SK-N-SH (cell line): Measurements from ENCODE around the gene ERGIC1. TPM values are rescaled to one million over a fixed set of nuclear protein-coding genes. Genes with fewer than 3 reads are reported as not detected.

ENCODE experiments used
- CTCF ChIA-PET: fragments of 300-600, 350-600 bp; formaldehyde crosslinking; extraction: SDS; loops from one replicate; lab custom pipeline; 2021; lab: Yijun Ruan, JAX
- POLR2A ChIA-PET: fragments of 350-600 bp; sonication (Branson Sonifier 250); formaldehyde crosslinking; extraction: SDS; loops from one replicate; lab custom pipeline; 2020; ENCODE audit warnings: antibody characterized with exemption, inconsistent platforms; lab: Yijun Ruan, JAX
- DNase-seq: peaks from one replicate; pipeline ENCODE4 v3.0.0; 2012
- H2AFZ ChIP-seq: fragments of 200-600 bp; sonication (generic); 2 replicates; pipeline ENCODE4 v1.8.1; 2016; ENCODE audit warnings: antibody characterized with exemption, mild to moderate bottlenecking, low read depth
- H3F3A ChIP-seq: fragments of 200-600 bp; sonication (generic); replicated peaks from 2 replicates; pipeline ENCODE3; 2016; ENCODE audit warnings: antibody characterized with exemption, mild to moderate bottlenecking; ENCODE audit not compliant: insufficient read depth
- H3K27ac ChIP-seq, 2 experiments: fragments of 200-500 bp in 1 of 2; fragments of 200-600 bp in 1 of 2; sonication (Bioruptor generic) in 1 of 2; sonication (generic), shearing (Covaris generic) in 1 of 2; 2 replicates each; pipeline versions ENCODE4 v1.5.1 to v1.6.1; 2014 to 2016; ENCODE audit warnings: low read depth in 2 of 2, inconsistent platforms in 1 of 2, low read length in 1 of 2, mild to moderate bottlenecking in 1 of 2, mixed read lengths in 1 of 2
- H3K27me3 ChIP-seq: fragments of 200-600 bp; sonication (generic), shearing (Covaris generic); 2 replicates; pipeline ENCODE4 v1.6.1; 2016; ENCODE audit warnings: mixed run types; ENCODE audit not compliant: insufficient read depth
- H3K36me3 ChIP-seq, 2 experiments: fragments of 200-500 bp in 1 of 2; fragments of 200-600 bp in 1 of 2; sonication (Bioruptor generic) in 1 of 2; sonication (generic) in 1 of 2; replicated peaks in 1 of 2; 2 replicates each; pipeline versions ENCODE3 to v1.5.1; 2014 to 2016; ENCODE audit warnings: low read length in 1 of 2, mild to moderate bottlenecking in 1 of 2; ENCODE audit not compliant: insufficient read depth in 2 of 2, control insufficient read depth in 1 of 2
- H3K4me1 ChIP-seq, 2 experiments: fragments of 200-500 bp in 1 of 2; fragments of 200-600 bp in 1 of 2; sonication (Bioruptor generic) in 1 of 2; sonication (generic), shearing (Covaris generic) in 1 of 2; 2 replicates each; pipeline versions ENCODE4 v1.5.1 to v1.6.1; 2014 to 2016; ENCODE audit warnings: low read depth in 1 of 2, low read length in 1 of 2, mixed run types in 1 of 2; ENCODE audit not compliant: insufficient read depth in 2 of 2, control insufficient read depth in 1 of 2
- H3K4me2 ChIP-seq: fragments of 200-600 bp; sonication (generic), shearing (Covaris generic); 2 replicates; pipeline ENCODE4 v1.6.1; 2017; ENCODE audit warnings: mixed run types
- H3K4me3 ChIP-seq, 2 experiments: fragments of 200-500 bp in 1 of 2; fragments of 200-600 bp in 1 of 2; sonication (Bioruptor generic) in 1 of 2; sonication (generic), shearing (Covaris generic) in 1 of 2; 2 replicates each; pipeline versions ENCODE4 v1.5.1 to v1.8.1; 2014 to 2016; ENCODE audit warnings: low read depth in 2 of 2, inconsistent platforms in 1 of 2, low read length in 1 of 2, mild to moderate bottlenecking in 1 of 2, mixed read lengths in 1 of 2, moderate library complexity in 1 of 2
- H3K79me2 ChIP-seq: fragments of 200-600 bp; sonication (generic); 2 replicates; pipeline ENCODE4 v1.8.1; 2017; ENCODE audit warnings: mild to moderate bottlenecking; ENCODE audit not compliant: insufficient read depth
- H3K9ac ChIP-seq: fragments of 200-600 bp; sonication (generic); 2 replicates; pipeline ENCODE4 v1.6.1; 2017; ENCODE audit warnings: mixed run types
- H3K9me2 ChIP-seq: fragments of 200-600 bp; sonication (generic); 2 replicates; pipeline ENCODE4 v1.6.1; 2017; ENCODE audit warnings: mixed run types
- H3K9me3 ChIP-seq: fragments of 200-600 bp; sonication (generic); 2 replicates; pipeline ENCODE4 v1.6.1; 2017; ENCODE audit warnings: mixed run types, mild to moderate bottlenecking, moderate library complexity
- H4K20me1 ChIP-seq: fragments of 200-600 bp; sonication (generic); 2 replicates; pipeline ENCODE4 v1.6.1; 2017; ENCODE audit warnings: mild to moderate bottlenecking, mixed run types; ENCODE audit not compliant: insufficient read depth
- FOSL2 ChIP-seq: IDR thresholded peaks from 2 replicates; pipeline ENCODE4 v1.4.0; 2012; ENCODE audit warnings: low read depth, mild to moderate bottlenecking, moderate library complexity, borderline replicate concordance
- GABPA ChIP-seq: IDR thresholded peaks from 2 replicates; pipeline ENCODE4 v1.4.0; 2012; ENCODE audit warnings: low read depth, mild to moderate bottlenecking
- POLR2AphosphoS5 ChIP-seq: IDR thresholded peaks from 2 replicates; pipeline ENCODE4 v1.6.1; 2012; ENCODE audit warnings: low read depth, low read length
- WGBS: methylation state at CpG from one replicate; pipeline ENCODE4 v1.1.6; 2017; ENCODE audit warnings: low lambda C conversion rate; 5-methylcytosine and 5-hydroxymethylcytosine counted together
- polyA plus RNA-seq, 3 experiments: library from polyadenylated mRNA; depleted of rRNA; stranded (reverse); fragments of >200 nt; gene quantifications; 2 replicates each; pipeline ENCODE4 v1.2.3, GENCODE V29; 2012
- TF ChIP-seq, protein P1 (sequence below): IDR thresholded peaks from 2 replicates; pipeline ENCODE4 v1.6.1; 2012; ENCODE audit warnings: mild to moderate bottlenecking, low read depth, low read length, moderate library complexity
- TF ChIP-seq, protein P2 (sequence below): fragments of 200-600 bp; sonication (generic); IDR thresholded peaks from 2 replicates; pipeline ENCODE4 v1.6.1; 2017; ENCODE audit warnings: antibody characterized with exemption, mild to moderate bottlenecking, moderate library complexity
- TF ChIP-seq, protein P3 (sequence below): IDR thresholded peaks from 2 replicates; pipeline ENCODE4 v1.4.0; 2012; ENCODE audit warnings: low read depth, borderline replicate concordance
- TF ChIP-seq, protein P4 (sequence below): IDR thresholded peaks from 2 replicates; pipeline ENCODE4 v1.4.0; 2012; ENCODE audit warnings: low read depth, borderline replicate concordance

The ERGIC1 gene
- polyA plus RNA-seq, 1 of the 3 experiments (the other 2 are of a cell fraction) = 101 TPM

DNA sequence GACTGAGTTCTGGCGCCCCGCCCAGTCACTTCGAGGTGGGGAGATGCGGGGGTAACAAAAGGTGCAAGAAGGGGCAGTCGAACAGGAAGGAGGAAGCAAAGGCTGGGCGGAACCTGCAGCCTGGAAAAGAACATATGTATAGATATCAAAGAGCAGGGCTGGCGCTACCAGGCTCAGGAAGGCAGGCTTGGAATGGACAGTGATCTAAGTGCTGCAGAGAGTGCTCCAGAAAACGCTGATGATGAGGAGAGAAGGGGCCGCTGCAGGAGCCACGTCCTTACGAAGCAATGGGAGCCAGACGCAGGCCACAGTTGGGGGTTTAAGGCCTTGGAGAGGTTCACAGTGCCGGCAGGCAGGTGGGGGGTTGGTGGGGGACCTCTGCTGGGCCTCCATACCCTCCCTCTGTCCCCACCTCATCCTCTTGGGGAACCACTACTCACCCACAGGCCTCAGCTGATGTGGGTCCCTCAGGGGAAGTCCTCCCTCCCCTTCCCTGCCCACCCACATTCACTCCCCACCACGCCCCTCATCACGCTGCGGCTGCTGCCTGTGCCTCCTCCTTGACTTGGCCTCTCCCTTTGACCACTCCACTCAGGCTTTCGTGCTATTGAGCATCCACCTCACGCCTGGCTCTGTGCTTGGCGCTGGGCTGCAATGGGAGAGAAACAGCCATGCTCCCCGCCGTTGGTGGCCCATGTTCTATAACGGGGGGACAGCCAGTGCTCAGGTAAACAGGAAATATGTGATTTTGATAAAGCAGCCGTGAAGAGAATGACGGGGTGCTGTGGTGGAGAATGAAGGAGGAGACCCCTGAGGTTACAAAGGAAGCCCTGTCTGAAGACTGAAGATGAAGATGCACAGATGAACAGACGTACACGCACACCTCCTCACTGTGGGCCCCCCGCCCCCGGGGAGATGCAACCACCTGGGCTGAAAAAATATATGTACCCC, 84.6 kb downstream of the ERGIC1 start:
- Histone ChIP-seq H4K20me1 (no peaks in the 10 kb centered on the region), H3K9me2 (no peaks in the 10 kb centered on the region), H3F3A (peaks cover 12% of the 10 kb centered on the region), H3K27me3 (no peaks in the 10 kb centered on the region), H2AFZ (no peak overlapping the region), H3K79me2 (no peaks in the 10 kb centered on the region), H3K36me3 (peaks cover 34 to 35% of the 10 kb centered on the region in 2 experiments), H3K9me3 (no peaks in the 10 kb centered on the region), H3K27ac (peak overlapping the region in 1 of 2 experiments; percentile 91; a peak in 1 of 4 replicates), H3K4me1 (peaks cover 0 to 11% of the 10 kb centered on the region in 2 experiments; a peak in 2 of 4 replicates), H3K4me2 (no peak overlapping the region), H3K9ac (no peak overlapping the region), H3K4me3 (no peak overlapping the region)
- CTCF ChIA-PET = interaction anchor here (1.3 to 3.2 kb wide), 3 partner anchors 13 to 212 kb away, joined by 5 to 24 read pairs (median 5); no protein-coding TSS in a partner anchor
- no peak for DNase-seq
- WGBS = 96% methylated on average over 28 of the region's 28 CpGs
- POLR2A ChIA-PET = no interaction called here
- TF ChIP-seq FOSL2 (no peak), GABPA (no peak), POLR2AphosphoS5 (no peak)
- TF ChIP-seq, protein P1, sequence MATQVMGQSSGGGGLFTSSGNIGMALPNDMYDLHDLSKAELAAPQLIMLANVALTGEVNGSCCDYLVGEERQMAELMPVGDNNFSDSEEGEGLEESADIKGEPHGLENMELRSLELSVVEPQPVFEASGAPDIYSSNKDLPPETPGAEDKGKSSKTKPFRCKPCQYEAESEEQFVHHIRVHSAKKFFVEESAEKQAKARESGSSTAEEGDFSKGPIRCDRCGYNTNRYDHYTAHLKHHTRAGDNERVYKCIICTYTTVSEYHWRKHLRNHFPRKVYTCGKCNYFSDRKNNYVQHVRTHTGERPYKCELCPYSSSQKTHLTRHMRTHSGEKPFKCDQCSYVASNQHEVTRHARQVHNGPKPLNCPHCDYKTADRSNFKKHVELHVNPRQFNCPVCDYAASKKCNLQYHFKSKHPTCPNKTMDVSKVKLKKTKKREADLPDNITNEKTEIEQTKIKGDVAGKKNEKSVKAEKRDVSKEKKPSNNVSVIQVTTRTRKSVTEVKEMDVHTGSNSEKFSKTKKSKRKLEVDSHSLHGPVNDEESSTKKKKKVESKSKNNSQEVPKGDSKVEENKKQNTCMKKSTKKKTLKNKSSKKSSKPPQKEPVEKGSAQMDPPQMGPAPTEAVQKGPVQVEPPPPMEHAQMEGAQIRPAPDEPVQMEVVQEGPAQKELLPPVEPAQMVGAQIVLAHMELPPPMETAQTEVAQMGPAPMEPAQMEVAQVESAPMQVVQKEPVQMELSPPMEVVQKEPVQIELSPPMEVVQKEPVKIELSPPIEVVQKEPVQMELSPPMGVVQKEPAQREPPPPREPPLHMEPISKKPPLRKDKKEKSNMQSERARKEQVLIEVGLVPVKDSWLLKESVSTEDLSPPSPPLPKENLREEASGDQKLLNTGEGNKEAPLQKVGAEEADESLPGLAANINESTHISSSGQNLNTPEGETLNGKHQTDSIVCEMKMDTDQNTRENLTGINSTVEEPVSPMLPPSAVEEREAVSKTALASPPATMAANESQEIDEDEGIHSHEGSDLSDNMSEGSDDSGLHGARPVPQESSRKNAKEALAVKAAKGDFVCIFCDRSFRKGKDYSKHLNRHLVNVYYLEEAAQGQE = no peak
- TF ChIP-seq, protein P2, sequence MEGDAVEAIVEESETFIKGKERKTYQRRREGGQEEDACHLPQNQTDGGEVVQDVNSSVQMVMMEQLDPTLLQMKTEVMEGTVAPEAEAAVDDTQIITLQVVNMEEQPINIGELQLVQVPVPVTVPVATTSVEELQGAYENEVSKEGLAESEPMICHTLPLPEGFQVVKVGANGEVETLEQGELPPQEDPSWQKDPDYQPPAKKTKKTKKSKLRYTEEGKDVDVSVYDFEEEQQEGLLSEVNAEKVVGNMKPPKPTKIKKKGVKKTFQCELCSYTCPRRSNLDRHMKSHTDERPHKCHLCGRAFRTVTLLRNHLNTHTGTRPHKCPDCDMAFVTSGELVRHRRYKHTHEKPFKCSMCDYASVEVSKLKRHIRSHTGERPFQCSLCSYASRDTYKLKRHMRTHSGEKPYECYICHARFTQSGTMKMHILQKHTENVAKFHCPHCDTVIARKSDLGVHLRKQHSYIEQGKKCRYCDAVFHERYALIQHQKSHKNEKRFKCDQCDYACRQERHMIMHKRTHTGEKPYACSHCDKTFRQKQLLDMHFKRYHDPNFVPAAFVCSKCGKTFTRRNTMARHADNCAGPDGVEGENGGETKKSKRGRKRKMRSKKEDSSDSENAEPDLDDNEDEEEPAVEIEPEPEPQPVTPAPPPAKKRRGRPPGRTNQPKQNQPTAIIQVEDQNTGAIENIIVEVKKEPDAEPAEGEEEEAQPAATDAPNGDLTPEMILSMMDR = no peak
- TF ChIP-seq, protein P3, sequence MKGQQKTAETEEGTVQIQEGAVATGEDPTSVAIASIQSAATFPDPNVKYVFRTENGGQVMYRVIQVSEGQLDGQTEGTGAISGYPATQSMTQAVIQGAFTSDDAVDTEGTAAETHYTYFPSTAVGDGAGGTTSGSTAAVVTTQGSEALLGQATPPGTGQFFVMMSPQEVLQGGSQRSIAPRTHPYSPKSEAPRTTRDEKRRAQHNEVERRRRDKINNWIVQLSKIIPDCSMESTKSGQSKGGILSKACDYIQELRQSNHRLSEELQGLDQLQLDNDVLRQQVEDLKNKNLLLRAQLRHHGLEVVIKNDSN = no peak
- TF ChIP-seq, protein P4, sequence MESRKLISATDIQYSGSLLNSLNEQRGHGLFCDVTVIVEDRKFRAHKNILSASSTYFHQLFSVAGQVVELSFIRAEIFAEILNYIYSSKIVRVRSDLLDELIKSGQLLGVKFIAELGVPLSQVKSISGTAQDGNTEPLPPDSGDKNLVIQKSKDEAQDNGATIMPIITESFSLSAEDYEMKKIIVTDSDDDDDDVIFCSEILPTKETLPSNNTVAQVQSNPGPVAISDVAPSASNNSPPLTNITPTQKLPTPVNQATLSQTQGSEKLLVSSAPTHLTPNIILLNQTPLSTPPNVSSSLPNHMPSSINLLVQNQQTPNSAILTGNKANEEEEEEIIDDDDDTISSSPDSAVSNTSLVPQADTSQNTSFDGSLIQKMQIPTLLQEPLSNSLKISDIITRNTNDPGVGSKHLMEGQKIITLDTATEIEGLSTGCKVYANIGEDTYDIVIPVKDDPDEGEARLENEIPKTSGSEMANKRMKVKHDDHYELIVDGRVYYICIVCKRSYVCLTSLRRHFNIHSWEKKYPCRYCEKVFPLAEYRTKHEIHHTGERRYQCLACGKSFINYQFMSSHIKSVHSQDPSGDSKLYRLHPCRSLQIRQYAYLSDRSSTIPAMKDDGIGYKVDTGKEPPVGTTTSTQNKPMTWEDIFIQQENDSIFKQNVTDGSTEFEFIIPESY = no peak
